T-cell (primary cell): Measurements from ENCODE around the gene MYO5A. TPM values are rescaled to one million over a fixed set of nuclear protein-coding genes. Genes with fewer than 3 reads are reported as not detected.

ENCODE experiments used
- ATAC-seq, 4 experiments: fragments of 200-7000 bp in 3 of 4; fragments of 150-1000 bp in 1 of 4; cut with Tn5 transposase; replicated peaks in 1 of 4; 1 replicate in 3 of 4; 2 replicates in 1 of 4; pipeline ENCODE4 v1.10.0; 2021; ENCODE audit warnings: moderate library complexity in 3 of 4, mild to moderate bottlenecking in 2 of 4, moderate number of reproducible peaks in 1 of 4
- CTCF ChIA-PET, 2 donors: fragments of 300-600 bp; sonication (Branson Sonifier 250); formaldehyde crosslinking; loops; one replicate each; lab custom pipeline; 2022; ENCODE audit warnings: antibody characterized with exemption in 2 of 2; lab: Charles Lee
- POLR2A ChIA-PET, 2 donors: fragments of 300-600 bp; sonication (Branson Sonifier 250); formaldehyde crosslinking; loops; one replicate each; lab custom pipeline; 2022; ENCODE audit warnings: antibody characterized with exemption in 2 of 2; lab: Charles Lee
- DNase-seq, 35 experiments: peaks; one replicate each; pipeline versions ENCODE4 v3.0.0 to v3.0.0-alpha.2; 2013 to 2023
- H3K27ac ChIP-seq: one replicate; pipeline ENCODE4 v1.5.1; 2013; ENCODE audit warnings: low read length
- H3K27me3 ChIP-seq, 2 experiments: replicated peaks in 1 of 2; 1 replicate in 1 of 2; 2 replicates in 1 of 2; pipeline versions ENCODE4 v1.6.1 to v1.7.0; 2013; ENCODE audit warnings: low read length in 1 of 2, mixed read lengths in 1 of 2; ENCODE audit not compliant: control insufficient read depth in 2 of 2, insufficient read depth in 2 of 2; ENCODE audit errors: extremely low read depth in 1 of 2
- H3K36me3 ChIP-seq, 2 donors: 1 replicate in 1 of 2; 2 replicates in 1 of 2; pipeline versions ENCODE4 v1.6.1 to v1.7.0; 2013; ENCODE audit warnings: low read length in 1 of 2; ENCODE audit not compliant: control insufficient read depth in 2 of 2, insufficient read depth in 1 of 2; ENCODE audit errors: extremely low read depth in 1 of 2
- H3K4me1 ChIP-seq, 2 experiments: 1 replicate in 1 of 2; 2 replicates in 1 of 2; pipeline versions ENCODE4 v1.6.1 to v1.7.0; 2013; ENCODE audit warnings: low read length in 2 of 2, mixed read lengths in 1 of 2; ENCODE audit not compliant: insufficient read depth in 2 of 2, control insufficient read depth in 1 of 2; ENCODE audit errors: extremely low read depth in 1 of 2
- H3K4me3 ChIP-seq, 2 donors: 1 replicate in 1 of 2; 2 replicates in 1 of 2; pipeline versions ENCODE4 v1.5.1 to v1.7.0; 2013; ENCODE audit warnings: mild to moderate bottlenecking in 2 of 2, low read length in 1 of 2, moderate library complexity in 1 of 2; ENCODE audit not compliant: control insufficient read depth in 1 of 2; ENCODE audit errors: extremely low read depth in 1 of 2
- H3K9me3 ChIP-seq: 2 replicates; pipeline ENCODE4 v1.7.0; 2013
- H3K27ac Mint-ChIP-seq, 2 donors: one replicate each; pipeline ENCODE4 v1.8.0; 2020 to 2021; ENCODE audit warnings: mild to moderate bottlenecking in 2 of 2, mixed read lengths in 2 of 2
- H3K27me3 Mint-ChIP-seq, 2 donors: one replicate each; pipeline ENCODE4 v1.8.0; 2021 to 2022; ENCODE audit warnings: mixed read lengths in 2 of 2
- H3K36me3 Mint-ChIP-seq: one replicate; pipeline ENCODE4 v1.8.0; 2021; ENCODE audit warnings: mixed read lengths
- H3K4me1 Mint-ChIP-seq, 3 donors: one replicate each; pipeline ENCODE4 v1.8.0; 2020 to 2022; ENCODE audit warnings: mixed read lengths in 3 of 3, mild to moderate bottlenecking in 1 of 3
- H3K4me3 Mint-ChIP-seq, 3 donors: one replicate each; pipeline ENCODE4 v1.8.0; 2020 to 2022; ENCODE audit warnings: mild to moderate bottlenecking in 3 of 3, mixed read lengths in 3 of 3, moderate library complexity in 3 of 3
- H3K9me3 Mint-ChIP-seq, 3 donors: one replicate each; pipeline ENCODE4 v1.8.0; 2020 to 2022; ENCODE audit warnings: mixed read lengths in 3 of 3
- WGBS: methylation state at CpG from one replicate; pipeline ENCODE4 v1.1.5; 2013; ENCODE audit warnings: missing lambda C conversion rate; ENCODE audit not compliant: insufficient coverage; 5-methylcytosine and 5-hydroxymethylcytosine counted together
- total RNA-seq, 35 experiments: library from RNA in 6 of 35; stranded (reverse) in 6 of 35; fragments of 120-200 nt in 1 of 35; gene quantifications; one replicate each; pipeline versions ENCODE4 v1.2.1 to v1.2.4 and lab custom pipeline; 2013 to 2026

MYO5A gene
- total RNA-seq, 5 donors from 2014 or later (not counting 1 experiment from before 2014, with no cell fraction given), result 25.2 to 46.6 (median 29.5) TPM

DNA sequence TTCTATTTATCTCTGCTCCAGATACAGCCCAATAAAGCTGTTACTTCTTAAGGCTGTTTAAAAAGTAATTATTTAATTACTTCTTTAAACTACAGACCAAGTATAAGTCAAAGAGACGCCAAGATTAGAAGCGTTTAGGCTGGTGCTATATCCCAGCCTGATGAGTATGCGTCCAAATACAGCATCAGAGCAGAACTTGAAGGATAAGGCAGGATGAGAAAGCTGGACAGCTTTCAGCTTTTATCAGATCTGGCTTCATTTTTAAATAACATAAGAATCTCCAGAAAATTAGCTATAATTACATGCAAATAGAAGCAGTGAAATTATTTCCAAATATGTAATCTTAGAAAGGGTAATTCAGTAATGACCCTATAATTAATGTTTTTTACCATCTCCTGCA lies 122.8 kb downstream of the MYO5A start:
- CTCF ChIA-PET, result no interaction called here
- H3K4me1 Mint-ChIP-seq, result peaks cover 0 to 6% (median 0%) of the 10 kb centered on the region in 3 donors
- POLR2A ChIA-PET, result no interaction called here
- Histone ChIP-seq H3K9me3 (no peaks in the 10 kb centered on the region), H3K36me3 (peaks cover 0 to 19% of the 10 kb centered on the region in 2 donors), H3K4me1 (no peaks in the 10 kb centered on the region), H3K27me3 (no peaks in the 10 kb centered on the region), H3K27ac (no peak overlapping the region), H3K4me3 (no peak overlapping the region)
- no peak for DNase-seq
- H3K27me3 Mint-ChIP-seq, result no peaks in the 10 kb centered on the region
- no CpG with 5 or more reads among the region's 3 CpGs for WGBS
- H3K27ac Mint-ChIP-seq, result no peak overlapping the region
- ATAC-seq, result no peak
- peaks cover 58% of the 10 kb centered on the region for H3K36me3 Mint-ChIP-seq
- no peak overlapping the region for H3K4me3 Mint-ChIP-seq
- H3K9me3 Mint-ChIP-seq, result no peaks in the 10 kb centered on the region

GRCh38 chr15:52397118-52397517 lies 131.6 kb downstream of the MYO5A start:
- ATAC-seq (no peak), DNase-seq (no peak)
- peaks cover 0 to 6% (median 0%) of the 10 kb centered on the region in 3 donors for H3K4me1 Mint-ChIP-seq
- H3K9me3 ChIP-seq, result no peaks in the 10 kb centered on the region
- H3K27me3 ChIP-seq, result no peaks in the 10 kb centered on the region
- ChIA-PET CTCF (no interaction called here), POLR2A (no interaction called here)
- H3K27ac Mint-ChIP-seq, result no peak overlapping the region
- no peaks in the 10 kb centered on the region for H3K4me1 ChIP-seq
- no peak overlapping the region for H3K27ac ChIP-seq
- peaks cover 4 to 14% of the 10 kb centered on the region in 2 donors for H3K36me3 ChIP-seq
- H3K27me3 Mint-ChIP-seq, result no peaks in the 10 kb centered on the region
- H3K4me3 ChIP-seq, result no peak overlapping the region
- H3K9me3 Mint-ChIP-seq, result no peaks in the 10 kb centered on the region
- H3K36me3 Mint-ChIP-seq, result peaks cover 43% of the 10 kb centered on the region
- no CpG with 5 or more reads among the region's 5 CpGs for WGBS
- H3K4me3 Mint-ChIP-seq, result no peak overlapping the region

- H3K9me3 Mint-ChIP-seq, result no peaks in the 10 kb centered on the region
- POLR2A ChIA-PET, result interaction anchor here in 1 of 2 donors (0.6 kb wide), 1 partner anchor 223 kb away, joined by 20 read pairs; no protein-coding TSS in a partner anchor
- no peak for ATAC-seq
Measured at GRCh38 chr15:52394118-52394517, 134.6 kb downstream of the MYO5A start.

GRCh38 chr15:52392008-52392687 lies 136.5 kb downstream of the MYO5A start:
- ChIA-PET POLR2A (no interaction called here), CTCF (interaction anchor here in 1 of 2 donors (0.5 kb wide), 1 partner anchor 24 kb away, joined by 5 read pairs; no protein-coding TSS in a partner anchor)
- Histone ChIP-seq H3K9me3 (no peaks in the 10 kb centered on the region), H3K27ac (no peak overlapping the region), H3K36me3 (peaks cover 4 to 38% of the 10 kb centered on the region in 2 donors), H3K4me1 (no peaks in the 10 kb centered on the region), H3K27me3 (no peaks in the 10 kb centered on the region), H3K4me3 (no peak overlapping the region)
- Mint-ChIP-seq H3K4me1 (no peaks in the 10 kb centered on the region), H3K9me3 (no peaks in the 10 kb centered on the region), H3K27me3 (no peaks in the 10 kb centered on the region), H3K36me3 (peaks cover 46% of the 10 kb centered on the region), H3K4me3 (no peak overlapping the region), H3K27ac (no peak overlapping the region)
- ATAC-seq (no peak), DNase-seq (no peak)
- 100% methylated on average over 4 of the region's 6 CpGs for WGBS

More at GRCh38 chr15:52394118-52394517, 134.6 kb downstream of the MYO5A start:
- H3K4me1 ChIP-seq, result no peaks in the 10 kb centered on the region
- Mint-ChIP-seq H3K4me1 (no peaks in the 10 kb centered on the region), H3K27me3 (no peaks in the 10 kb centered on the region), H3K27ac (no peak overlapping the region), H3K4me3 (no peak overlapping the region), H3K36me3 (peaks cover 48% of the 10 kb centered on the region)
- CTCF ChIA-PET, result no interaction called here
- H3K27me3 ChIP-seq, result no peaks in the 10 kb centered on the region
- no peak overlapping the region for H3K4me3 ChIP-seq
- DNase-seq, result no peak
- H3K9me3 ChIP-seq, result no peaks in the 10 kb centered on the region
- 40% methylated on average over 1 of the region's 3 CpGs for WGBS
- no peak overlapping the region for H3K27ac ChIP-seq
- peaks cover 4 to 29% of the 10 kb centered on the region in 2 donors for H3K36me3 ChIP-seq

GRCh38 chr15:52391069-52391468 lies 137.6 kb downstream of the MYO5A start:
- Histone ChIP-seq H3K4me3 (no peak overlapping the region), H3K36me3 (peaks cover 4 to 34% of the 10 kb centered on the region in 2 donors), H3K27me3 (no peaks in the 10 kb centered on the region), H3K4me1 (no peaks in the 10 kb centered on the region), H3K9me3 (no peaks in the 10 kb centered on the region), H3K27ac (no peak overlapping the region)
- Mint-ChIP-seq H3K36me3 (peaks cover 39% of the 10 kb centered on the region), H3K4me1 (no peaks in the 10 kb centered on the region), H3K27ac (no peak overlapping the region), H3K27me3 (no peaks in the 10 kb centered on the region), H3K9me3 (no peaks in the 10 kb centered on the region), H3K4me3 (no peak overlapping the region)
- DNase-seq (no peak), ATAC-seq (no peak)
- WGBS, result no CpG with 5 or more reads among the region's 4 CpGs
- POLR2A ChIA-PET, result interaction anchor here in 1 of 2 donors (0.8 kb wide), 1 partner anchor 1459 kb away, joined by 5 read pairs; no protein-coding TSS in a partner anchor
- CTCF ChIA-PET, result interaction anchor here (0.7 kb wide), 2 partner anchors 12 to 125 kb away, joined by 4 to 9 read pairs; no protein-coding TSS in a partner anchor

GRCh38 chr15:52385670-52386069 lies 143.0 kb downstream of the MYO5A start:
- Histone ChIP-seq H3K27ac (no peak overlapping the region), H3K36me3 (peaks cover 2 to 41% of the 10 kb centered on the region in 2 donors), H3K4me3 (no peak overlapping the region), H3K9me3 (no peaks in the 10 kb centered on the region), H3K4me1 (no peaks in the 10 kb centered on the region), H3K27me3 (no peaks in the 10 kb centered on the region)
- Mint-ChIP-seq H3K36me3 (peaks cover 32% of the 10 kb centered on the region), H3K4me1 (no peaks in the 10 kb centered on the region), H3K27ac (no peak overlapping the region), H3K4me3 (no peak overlapping the region), H3K27me3 (no peaks in the 10 kb centered on the region), H3K9me3 (no peaks in the 10 kb centered on the region)
- ATAC-seq (no peak), DNase-seq (no peak)
- ChIA-PET POLR2A (interaction anchor here in 1 of 2 donors (0.7 kb wide), 1 partner anchor 17 kb away, joined by 3 read pairs; no protein-coding TSS in a partner anchor), CTCF (no interaction called here)
